NCI-H1694 (cell line): ENCODE measurements around the gene TRUB1.
"Not testable (repeated sequence)": the region's sequence is repeated elsewhere in the genome, so short reads cannot be mapped to it uniquely, and the experiment has no call there.

ENCODE experiments used
- DNase-seq: peaks from one replicate; lab custom pipeline; 2025; lab: John Stamatoyannopoulos, UW

TRUB1 gene

GRCh38 chr10:114925587-114926586 is 12.1 kb upstream of the TRUB1 start:
- no peak for DNase-seq

- no peak for DNase-seq
Observed at GRCh38 chr10:114928818-114929217, 9.2 kb upstream of the TRUB1 start.

DNA sequence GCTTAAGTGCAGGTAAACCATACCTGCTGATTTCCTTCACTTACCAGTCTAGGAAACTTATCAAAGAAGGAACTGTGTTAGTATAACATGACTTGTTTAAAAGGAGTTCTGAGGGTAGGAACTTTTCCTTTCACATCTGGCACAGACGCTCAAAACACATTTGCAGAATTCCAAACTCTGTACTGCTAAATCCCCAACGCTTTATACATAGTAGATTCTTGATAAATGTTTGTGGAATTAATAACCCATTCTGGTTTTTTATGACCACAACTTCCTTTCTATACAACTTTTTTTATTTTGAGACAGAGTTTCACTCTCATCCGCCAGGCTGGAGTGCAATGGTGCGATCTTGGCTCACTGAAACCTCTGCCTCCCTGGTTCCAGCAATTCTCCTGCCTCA is 7.7 kb upstream of the TRUB1 start:
- DNase-seq, result no peak

DNA sequence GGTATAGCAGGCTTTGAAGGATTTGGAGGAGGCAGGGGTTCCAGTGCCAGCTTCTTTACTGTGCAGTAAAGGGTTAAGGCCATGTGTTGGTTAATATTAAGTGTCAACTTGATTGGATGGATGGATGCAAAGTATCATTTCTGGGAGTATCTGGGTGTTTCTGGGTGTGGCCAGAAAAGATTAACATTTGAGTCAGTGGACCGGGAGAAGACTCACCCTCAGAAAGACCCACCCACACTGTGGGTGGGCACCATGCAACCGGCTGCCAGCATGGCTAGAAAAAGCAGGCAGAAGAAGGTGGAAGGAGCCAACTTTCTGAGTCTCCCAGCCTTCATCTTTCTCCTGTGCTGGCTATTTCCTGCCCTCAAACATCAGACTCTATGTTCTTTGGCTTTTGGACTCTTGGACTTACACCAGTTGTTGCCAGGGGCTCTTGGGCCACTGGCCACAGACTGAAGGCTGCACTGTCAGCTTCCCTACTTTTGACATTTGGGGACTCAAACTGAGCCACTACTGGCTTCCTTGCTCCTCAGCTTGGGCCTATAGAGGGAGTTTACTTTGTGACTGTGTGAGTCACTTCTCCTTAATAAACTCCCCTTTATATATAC is 6.8 kb upstream of the TRUB1 start:
- no peak for DNase-seq

- DNase-seq, result no peak
Observed at GRCh38 chr10:114932225-114932624, 5.8 kb upstream of the TRUB1 start.

GRCh38 chr10:114932945-114933344 is 5.0 kb upstream of the TRUB1 start:
- DNase-seq, result no peak

DNA sequence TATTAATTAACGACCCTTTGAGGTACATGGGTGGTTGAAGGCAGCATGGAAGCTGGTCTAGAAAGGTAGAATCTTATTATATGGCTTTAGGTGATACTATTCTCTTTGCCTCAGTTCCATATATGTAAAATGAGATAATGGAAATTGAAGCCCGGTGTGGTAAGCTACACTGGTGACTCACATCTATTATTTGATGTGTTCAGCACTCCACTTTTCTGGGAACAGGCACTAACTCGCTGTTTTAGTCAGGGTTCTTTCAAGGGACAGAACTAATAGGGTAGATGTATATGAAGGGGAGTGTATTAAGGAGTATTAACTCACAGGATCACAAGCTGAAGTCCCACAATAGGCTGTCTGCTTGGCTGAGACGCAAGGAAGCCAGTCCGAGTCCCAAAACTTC is 4.4 kb upstream of the TRUB1 start:
- DNase-seq, result no peak

DNA sequence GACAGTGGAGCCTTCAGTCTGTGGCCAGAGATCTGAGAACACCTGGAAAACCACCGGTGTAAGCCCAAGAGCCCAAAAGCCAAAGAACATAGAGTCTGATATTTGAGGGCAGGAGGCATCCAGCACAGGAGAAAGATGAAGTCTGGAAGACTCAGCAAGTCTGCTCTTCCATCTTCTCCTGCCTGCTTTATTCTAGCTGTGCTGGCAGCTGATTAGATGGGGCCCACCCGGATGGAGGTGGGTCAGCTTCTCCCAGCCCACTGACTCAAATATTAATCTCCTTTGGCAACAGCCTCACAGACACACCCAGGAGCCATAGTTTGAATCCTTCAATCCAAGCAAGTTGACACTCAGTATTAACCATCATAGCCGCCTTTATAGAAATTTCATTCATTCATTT is 4.0 kb upstream of the TRUB1 start:
- not testable (repeated sequence) for DNase-seq

GRCh38 chr10:114938856-114939193 is 830 bp downstream of the TRUB1 start:
- DNase-seq, result no peak

GRCh38 chr10:114940735-114941134 is 2.7 kb downstream of the TRUB1 start:
- DNase-seq, result no peak

GRCh38 chr10:114943000-114943399 is 5.0 kb downstream of the TRUB1 start:
- no peak for DNase-seq

- no peak for DNase-seq
Observed at GRCh38 chr10:114953047-114953446, 15.1 kb downstream of the TRUB1 start.

- no peak for DNase-seq
Observed at GRCh38 chr10:114955984-114956383, 18.0 kb downstream of the TRUB1 start.

DNA sequence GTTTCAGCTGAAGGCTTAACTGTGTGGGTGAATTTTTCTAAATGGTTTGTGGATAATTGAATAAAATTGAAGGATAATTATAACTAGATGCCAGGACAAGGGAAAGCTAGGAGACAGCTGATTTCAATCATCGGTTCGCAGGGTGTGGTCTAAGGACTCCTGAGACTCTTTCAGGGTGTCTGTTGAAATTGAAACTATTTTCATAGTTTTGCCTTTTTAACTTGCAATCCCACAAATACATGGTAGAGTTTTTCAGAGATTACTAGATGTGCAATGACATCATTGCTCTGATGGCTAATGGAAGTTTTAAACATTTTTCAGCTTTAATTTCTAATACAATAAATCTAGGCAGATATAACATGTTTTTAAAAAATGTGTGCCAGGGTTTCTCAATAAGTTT is 18.5 kb downstream of the TRUB1 start:
- no peak for DNase-seq

DNA sequence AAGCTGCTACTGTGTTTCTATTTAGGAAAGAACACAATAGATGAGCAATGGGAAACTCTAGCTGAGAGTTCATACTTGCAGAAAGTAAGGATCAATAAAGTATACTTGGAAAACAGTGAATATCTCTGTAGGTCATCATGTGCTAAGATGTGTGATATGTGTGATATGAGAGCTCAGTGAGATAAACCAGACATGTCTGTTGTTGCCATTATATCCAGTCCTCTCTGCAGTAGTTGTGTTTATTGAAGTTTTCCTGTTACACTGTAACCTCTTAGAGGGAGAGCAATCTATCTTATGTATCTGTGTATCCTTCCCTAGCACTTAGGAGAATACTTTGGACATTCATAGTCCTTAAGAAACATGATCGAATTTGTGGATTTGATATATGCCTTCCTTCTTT is 19.1 kb downstream of the TRUB1 start:
- DNase-seq, result no peak

GRCh38 chr10:114957673-114958072 is 19.7 kb downstream of the TRUB1 start:
- no peak for DNase-seq

DNA sequence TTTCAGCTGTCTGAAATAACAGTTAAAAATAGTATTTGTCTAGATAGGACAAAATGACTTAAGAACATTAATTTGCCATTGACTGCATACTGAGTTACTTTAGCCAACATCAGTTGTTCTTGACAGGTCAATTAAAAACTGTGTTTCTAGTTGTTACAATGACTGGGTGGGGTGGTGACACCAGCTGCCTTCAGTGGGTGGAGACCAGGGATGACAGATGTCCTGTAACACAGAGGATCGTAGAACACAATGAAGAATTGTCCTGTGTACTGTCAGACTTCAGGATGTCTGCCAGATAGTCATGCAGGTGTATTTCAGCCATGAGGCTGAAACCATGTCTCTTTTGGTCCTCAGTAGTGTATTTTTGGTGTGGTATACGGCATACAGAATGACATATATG is 24.4 kb downstream of the TRUB1 start:
- DNase-seq, result no peak

GRCh38 chr10:114963908-114964307 is 25.9 kb downstream of the TRUB1 start:
- no peak for DNase-seq

GRCh38 chr10:114967071-114967470 is 29.1 kb downstream of the TRUB1 start:
- DNase-seq, result no peak

GRCh38 chr10:114970515-114970914 is 32.5 kb downstream of the TRUB1 start:
- DNase-seq, result no peak

- DNase-seq, result no peak
Observed at GRCh38 chr10:114973306-114973705, 35.3 kb downstream of the TRUB1 start.

DNA sequence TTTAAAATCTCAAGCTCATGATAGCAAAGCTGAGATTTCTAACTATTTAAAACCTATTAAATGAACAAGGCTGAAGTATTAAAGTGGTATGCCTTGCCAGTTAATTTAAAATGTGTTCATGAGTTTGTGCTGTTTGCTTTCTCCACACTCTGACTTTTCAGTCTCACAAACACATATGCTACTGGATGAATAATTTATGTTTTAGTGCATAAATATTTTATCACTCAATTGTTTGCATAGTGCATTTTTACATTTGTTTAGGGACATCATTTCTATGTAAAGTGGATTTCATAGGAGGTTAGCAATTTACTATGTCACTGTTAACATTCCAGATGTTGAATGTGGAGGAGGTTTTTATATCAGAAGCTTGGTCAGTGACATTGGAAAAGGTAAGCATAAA is 36.0 kb downstream of the TRUB1 start:
- DNase-seq, result no peak

GRCh38 chr10:114974625-114975024 is 36.6 kb downstream of the TRUB1 start:
- DNase-seq, result no peak

DNA sequence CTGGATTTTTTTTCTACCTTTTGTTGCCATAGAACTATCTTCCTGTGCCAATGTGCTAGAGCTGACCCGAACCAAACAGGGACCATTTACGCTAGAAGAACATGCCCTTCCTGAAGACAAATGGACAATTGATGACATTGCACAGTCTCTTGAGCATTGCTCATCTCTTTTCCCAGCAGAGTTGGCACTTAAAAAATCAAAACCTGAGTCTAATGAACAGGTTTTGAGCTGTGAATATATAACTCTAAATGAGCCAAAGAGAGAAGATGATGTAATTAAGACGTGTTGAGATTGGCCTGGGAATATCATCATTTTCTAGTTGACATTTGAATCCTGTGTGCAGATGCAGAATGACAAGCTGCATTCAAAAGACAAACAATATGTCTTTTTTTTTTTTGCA is 37.1 kb downstream of the TRUB1 start:
- no peak for DNase-seq
